Endothelial cell of umbilical vein (primary cell): ENCODE data around the gene PLEKHF1. TPM values are rescaled to one million over a fixed set of nuclear protein-coding genes. Genes with fewer than 3 reads are reported as not detected.

Experiments used
- BruUV-seq: library from RNA; stranded (reverse); fragments of 400-500 nt; replicated peaks from 2 replicates; lab custom pipeline; 2021; lab: Mats Ljungman, UMichigan
- CTCF ChIA-PET: fragments of 300-600, 350-600 bp; sonication (Branson Sonifier 250); formaldehyde crosslinking; loops from one replicate; lab custom pipeline; 2021; ENCODE audit warnings: antibody characterized with exemption, inconsistent platforms; lab: Charles Lee
- POLR2A ChIA-PET: fragments of 300-600, 350-600 bp; sonication (Branson Sonifier 250); formaldehyde crosslinking; loops from one replicate; lab custom pipeline; 2021; ENCODE audit warnings: antibody characterized with exemption, inconsistent platforms; lab: Charles Lee
- DNase-seq: peaks from one replicate; pipeline ENCODE4 v3.0.0-alpha.2; 2011; ENCODE audit warnings: low read depth, low spot score
- FAIRE-seq: peaks from 2 replicates; lab custom pipeline; 2011; peaks lifted over from hg19 to GRCh38; lab: Jason Lieb, UNC
- H2AFZ ChIP-seq: 2 replicates; pipeline ENCODE4 v1.6.0; 2012; ENCODE audit warnings: low read depth, low read length, control low read depth, inconsistent platforms
- H3K27ac ChIP-seq: 2 replicates; pipeline ENCODE4 v1.5.1; 2011; ENCODE audit warnings: low read depth, mild to moderate bottlenecking, control low read depth, low read length, moderate library complexity; ENCODE audit not compliant: insufficient read depth
- H3K27me3 ChIP-seq, 2 experiments: 2 replicates each; pipeline versions ENCODE4 v1.6.0 to v1.6.1; 2011; ENCODE audit warnings: low read length in 2 of 2, mixed read lengths in 1 of 2; ENCODE audit not compliant: control insufficient read depth in 2 of 2, insufficient read depth in 2 of 2
- H3K36me3 ChIP-seq, 2 experiments: 2 replicates in 1 of 2; 3 replicates in 1 of 2; pipeline ENCODE4 v1.5.1; 2011; ENCODE audit warnings: low read length in 2 of 2, mild to moderate bottlenecking in 1 of 2, moderate library complexity in 1 of 2; ENCODE audit not compliant: control insufficient read depth in 2 of 2, insufficient read depth in 2 of 2; ENCODE audit errors: extremely low read depth in 1 of 2
- H3K4me1 ChIP-seq: 3 replicates; pipeline ENCODE4 v1.5.1; 2011; ENCODE audit warnings: mild to moderate bottlenecking, low read length; ENCODE audit not compliant: control insufficient read depth, insufficient read depth; ENCODE audit errors: extremely low read depth
- H3K4me2 ChIP-seq: 2 replicates; pipeline ENCODE4 v1.6.1; 2011; ENCODE audit warnings: low read length, control low read depth, mixed read lengths; ENCODE audit not compliant: insufficient read depth
- H3K4me3 ChIP-seq, 3 experiments: fragments of 200-600 bp in 1 of 3; sonication (generic), shearing (Covaris generic) in 1 of 3; replicated peaks in 1 of 3; 2 replicates each; pipeline ENCODE4 v1.5.1; 2011 to 2016; ENCODE audit warnings: control low read depth in 3 of 3, low read length in 3 of 3, mild to moderate bottlenecking in 2 of 3, inconsistent platforms in 1 of 3, low read depth in 1 of 3, moderate library complexity in 1 of 3; ENCODE audit not compliant: insufficient read depth in 1 of 3
- H3K79me2 ChIP-seq: 2 replicates; pipeline ENCODE4 v1.6.0; 2012; ENCODE audit warnings: low read length, inconsistent platforms; ENCODE audit not compliant: control insufficient read depth, insufficient read depth
- H3K9ac ChIP-seq: replicated peaks from 2 replicates; pipeline ENCODE3; 2011; ENCODE audit warnings: low read length, control low read depth; ENCODE audit not compliant: insufficient read depth; ENCODE audit errors: extremely low read depth
- H3K9me1 ChIP-seq: replicated peaks from 3 replicates; pipeline ENCODE4 v1.6.0; 2011; ENCODE audit warnings: mild to moderate bottlenecking, low read length; ENCODE audit not compliant: control insufficient read depth, insufficient read depth; ENCODE audit errors: extremely low read depth
- H3K9me3 ChIP-seq: replicated peaks from 2 replicates; pipeline ENCODE4 v1.5.1; 2012; ENCODE audit warnings: low read length, inconsistent platforms; ENCODE audit not compliant: control insufficient read depth, insufficient read depth
- H4K20me1 ChIP-seq: replicated peaks from 2 replicates; pipeline ENCODE3; 2011; ENCODE audit warnings: mild to moderate bottlenecking, low read length; ENCODE audit not compliant: control insufficient read depth, insufficient read depth; ENCODE audit errors: extremely low read depth
- EZH2 ChIP-seq: IDR thresholded peaks from 2 replicates; pipeline ENCODE4 v1.6.1; 2012; ENCODE audit warnings: borderline replicate concordance, low read depth, mild to moderate bottlenecking, moderate library complexity, low read length, inconsistent platforms; ENCODE audit not compliant: severe bottlenecking
- FOS ChIP-seq: IDR thresholded peaks from 2 replicates; pipeline ENCODE4 v1.6.1; 2011; ENCODE audit warnings: mild to moderate bottlenecking, low read length, moderate library complexity, borderline replicate concordance; ENCODE audit not compliant: insufficient read depth
- GATA2 ChIP-seq: IDR thresholded peaks from 2 replicates; pipeline ENCODE4 v1.7.0; 2011; ENCODE audit warnings: low read depth, mild to moderate bottlenecking, moderate library complexity, mixed read lengths, low read length; ENCODE audit not compliant: insufficient read length, insufficient read depth
- JUN ChIP-seq: IDR thresholded peaks from 2 replicates; pipeline ENCODE4 v1.6.1; 2011; ENCODE audit warnings: borderline replicate concordance, low read depth; ENCODE audit not compliant: insufficient read length, insufficient read depth
- MYC ChIP-seq: IDR thresholded peaks from one replicate; pipeline ENCODE4 v1.6.1; 2011; ENCODE audit warnings: mild to moderate bottlenecking, low read depth, low read length
- POLR2A ChIP-seq: IDR thresholded peaks from 2 replicates; pipeline ENCODE4 v1.6.1; 2012; ENCODE audit warnings: low read depth, mild to moderate bottlenecking, control low read depth, low read length
- POLR2AphosphoS5 ChIP-seq: IDR thresholded peaks from 2 replicates; pipeline ENCODE4 v1.6.1; 2012; ENCODE audit warnings: low read depth, mild to moderate bottlenecking, control low read depth, low read length, moderate library complexity; ENCODE audit not compliant: insufficient read depth
- dilution Hi-C: fragments of 300-500 bp; cut with MboI; formaldehyde crosslinking; loops from one replicate; pipeline ENCODE4 v1.15.0; 2019; ENCODE audit warnings: low sequenced_read_pairs; ENCODE audit not compliant: extremely low pct_ligation_motif_present
- intact Hi-C: fragments of 100-400 bp; cut with micrococcal nuclease; formaldehyde crosslinking; loops from one replicate; pipeline ENCODE4 v1.10.0; 2022
- polyA plus RNA-seq, 4 experiments: library from polyadenylated mRNA; depleted of rRNA in 3 of 4; stranded (reverse) in 3 of 4; unstranded in 1 of 4; fragments of >200 nt; gene quantifications; 2 replicates each; pipeline versions ENCODE4 v1.2.1 to v1.2.3, GENCODE V29; 2011 to 2012; ENCODE audit warnings: missing spikeins in 1 of 4
- total RNA-seq: library from RNA; stranded (reverse); gene quantifications from 2 replicates; pipeline ENCODE4 v1.2.3, GENCODE V29; 2021
- TF ChIP-seq, protein P1 (sequence below): IDR thresholded peaks from 2 replicates; pipeline ENCODE4 v1.6.1; 2011; ENCODE audit not compliant: insufficient read depth, insufficient read length
- TF ChIP-seq, protein P2 (sequence below), 2 donors: IDR thresholded peaks; 1 replicate in 1 of 2; 2 replicates in 1 of 2; pipeline ENCODE4 v1.5.1; 2011; ENCODE audit warnings: low read length in 2 of 2, mild to moderate bottlenecking in 2 of 2, moderate library complexity in 2 of 2, control low read depth in 1 of 2, inconsistent platforms in 1 of 2, low read depth in 1 of 2; ENCODE audit not compliant: insufficient read depth in 1 of 2; ENCODE audit errors: extremely low read depth in 1 of 2

Gene PLEKHF1
- total and polyA plus RNA-seq, 2 donors (not counting 3 experiments of a cell fraction or from before 2014, with no cell fraction given) = 5.5 TPM

DNA sequence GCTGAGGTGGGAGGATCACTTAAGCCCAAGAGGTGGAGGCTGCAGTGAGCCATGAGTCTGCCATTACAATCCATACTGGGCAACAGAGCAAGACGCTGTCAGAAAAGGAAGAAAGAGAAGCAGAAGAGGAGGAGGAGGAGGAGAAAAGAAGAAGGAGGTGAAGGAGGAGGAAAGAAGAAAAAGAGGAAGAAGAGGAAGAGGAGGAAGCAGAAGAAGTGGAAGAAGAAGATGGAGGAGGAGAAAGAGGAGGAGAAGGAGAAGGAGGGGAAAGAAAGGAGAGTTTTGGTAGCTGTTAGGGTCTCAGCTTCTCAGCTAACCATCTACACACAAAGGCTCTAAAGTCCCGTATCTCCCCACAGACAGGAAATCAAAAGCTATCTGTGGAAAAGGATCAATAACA is 23.7 kb upstream of the PLEKHF1 start:
- H3K9ac ChIP-seq = no peak overlapping the region
- H2AFZ ChIP-seq = no peak overlapping the region
- H3K9me3 ChIP-seq = no peaks in the 10 kb centered on the region
- H3K36me3 ChIP-seq = no peaks in the 10 kb centered on the region
- intact Hi-C loops (no loop called here), dilution Hi-C loops (no loop called here)
- H3K4me3 ChIP-seq = no peak overlapping the region
- BruUV-seq = no TSS peak
- no peaks in the 10 kb centered on the region for H4K20me1 ChIP-seq
- no peak for TF ChIP-seq MYC
- no peak for TF ChIP-seq POLR2AphosphoS5
- TF ChIP-seq, protein P1, sequence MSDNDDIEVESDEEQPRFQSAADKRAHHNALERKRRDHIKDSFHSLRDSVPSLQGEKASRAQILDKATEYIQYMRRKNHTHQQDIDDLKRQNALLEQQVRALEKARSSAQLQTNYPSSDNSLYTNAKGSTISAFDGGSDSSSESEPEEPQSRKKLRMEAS = no peak
- no peak for TF ChIP-seq EZH2
- no peak for TF ChIP-seq GATA2
- TF ChIP-seq, protein P2, sequence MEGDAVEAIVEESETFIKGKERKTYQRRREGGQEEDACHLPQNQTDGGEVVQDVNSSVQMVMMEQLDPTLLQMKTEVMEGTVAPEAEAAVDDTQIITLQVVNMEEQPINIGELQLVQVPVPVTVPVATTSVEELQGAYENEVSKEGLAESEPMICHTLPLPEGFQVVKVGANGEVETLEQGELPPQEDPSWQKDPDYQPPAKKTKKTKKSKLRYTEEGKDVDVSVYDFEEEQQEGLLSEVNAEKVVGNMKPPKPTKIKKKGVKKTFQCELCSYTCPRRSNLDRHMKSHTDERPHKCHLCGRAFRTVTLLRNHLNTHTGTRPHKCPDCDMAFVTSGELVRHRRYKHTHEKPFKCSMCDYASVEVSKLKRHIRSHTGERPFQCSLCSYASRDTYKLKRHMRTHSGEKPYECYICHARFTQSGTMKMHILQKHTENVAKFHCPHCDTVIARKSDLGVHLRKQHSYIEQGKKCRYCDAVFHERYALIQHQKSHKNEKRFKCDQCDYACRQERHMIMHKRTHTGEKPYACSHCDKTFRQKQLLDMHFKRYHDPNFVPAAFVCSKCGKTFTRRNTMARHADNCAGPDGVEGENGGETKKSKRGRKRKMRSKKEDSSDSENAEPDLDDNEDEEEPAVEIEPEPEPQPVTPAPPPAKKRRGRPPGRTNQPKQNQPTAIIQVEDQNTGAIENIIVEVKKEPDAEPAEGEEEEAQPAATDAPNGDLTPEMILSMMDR (IDR thresholded peaks at IDR 0.05; ENCODE audit: extremely low read depth in 1 of 2, insufficient read depth in 1 of 2, low read depth in 1 of 2, low read length in 2 of 2) = no peak
- no peak for TF ChIP-seq POLR2A
- no peak for TF ChIP-seq JUN
- no peak for TF ChIP-seq FOS
- ChIA-PET CTCF (no interaction called here), POLR2A (no interaction called here)
- H3K79me2 ChIP-seq = no peaks in the 10 kb centered on the region
- DNase-seq (no peak), FAIRE-seq (no peak)
- H3K27me3 ChIP-seq = peaks cover 0 to 3% of the 10 kb centered on the region in 2 experiments
- H3K4me2 ChIP-seq = no peak overlapping the region
- no peaks in the 10 kb centered on the region for H3K9me1 ChIP-seq
- H3K27ac ChIP-seq = no peak overlapping the region
- no peaks in the 10 kb centered on the region for H3K4me1 ChIP-seq
